Uterus (tissue), 4 donors: ENCODE results near the gene SHC2. TPM values are rescaled to one million over a fixed set of nuclear protein-coding genes. Genes with fewer than 3 reads are reported as not detected.
"Not testable (repeated sequence)": the region's sequence is repeated elsewhere in the genome, so short reads cannot be mapped to it uniquely, and the experiment has no call there.

Experiments used
- DNase-seq, 2 donors: peaks; one replicate each; pipeline ENCODE4 v3.0.0-alpha.2; 2019 to 2020
- H3K27ac ChIP-seq, 2 donors: fragments of 200-600 bp; sonication (generic); 1 replicate in 1 of 2; 2 replicates in 1 of 2; pipeline ENCODE4 v1.5.1; 2016 to 2018
- H3K27me3 ChIP-seq, 2 donors: fragments of 200-600 bp; sonication (generic); one replicate each; pipeline ENCODE4 v1.5.1; 2018 to 2019; ENCODE audit warnings: control low read depth in 1 of 2
- H3K36me3 ChIP-seq, 2 donors: fragments of 200-600 bp; sonication (generic); one replicate each; pipeline ENCODE4 v1.5.1; 2019; ENCODE audit warnings: control low read depth in 1 of 2
- H3K4me1 ChIP-seq, 2 donors: fragments of 200-600 bp; sonication (generic); one replicate each; pipeline ENCODE4 v1.5.1; 2018 to 2019; ENCODE audit warnings: control low read depth in 1 of 2
- H3K4me3 ChIP-seq, 2 donors: fragments of 200-600 bp; sonication (generic); 1 replicate in 1 of 2; 2 replicates in 1 of 2; pipeline ENCODE4 v1.5.1; 2018 to 2019; ENCODE audit warnings: mild to moderate bottlenecking in 1 of 2
- H3K9me3 ChIP-seq, 2 donors: fragments of 200-600 bp; sonication (generic); one replicate each; pipeline ENCODE4 v1.5.1; 2019; ENCODE audit warnings: control low read depth in 1 of 2
- CTCF ChIP-seq, 4 experiments: fragments of 200-600 bp in 2 of 4; fragments of 450-650 bp in 2 of 4; sonication (generic) in 2 of 4; IDR thresholded peaks; one replicate each; pipeline ENCODE4 v1.5.1; 2016 to 2019; ENCODE audit warnings: antibody characterized with exemption in 4 of 4, mild to moderate bottlenecking in 2 of 4, moderate library complexity in 1 of 4
- POLR2A ChIP-seq, 2 donors: fragments of 450-650 bp; IDR thresholded peaks; one replicate each; pipeline ENCODE4 v1.6.1; 2016; ENCODE audit warnings: antibody characterized with exemption in 2 of 2, mild to moderate bottlenecking in 1 of 2, moderate library complexity in 1 of 2
- intact Hi-C: fragments of 100-400 bp; cut with DNase I; formaldehyde crosslinking; loops from one replicate; pipeline ENCODE4 v1.15.1; 2023; ENCODE audit warnings: low total_unique reads
- total RNA-seq, 4 donors: library from RNA; depleted of rRNA in 3 of 4; stranded (reverse); fragments of >200 nt in 3 of 4; gene quantifications; one replicate each; pipeline versions ENCODE4 v1.1.0 to v1.2.4, GENCODE V29; 2014 to 2023
- donor health status: DM: yes; HTN: yes; CAD: no.

The SHC2 gene
- total RNA-seq, 4 donors from 2014 or later, result 2.9 to 43.6 (median 8.4) TPM

GRCh38 chr19:388691-389090, 72.1 kb downstream of the SHC2 start:
- TF ChIP-seq POLR2A (IDR thresholded peaks at IDR 0.05) (no peak), CTCF (IDR thresholded peaks at IDR 0.05) (no peak)
- intact Hi-C loops, result no loop called here
- Histone ChIP-seq H3K9me3 (no peaks in the 10 kb centered on the region), H3K4me1 (no peaks in the 10 kb centered on the region), H3K4me3 (no peak overlapping the region), H3K36me3 (no peaks in the 10 kb centered on the region), H3K27me3 (peaks cover 0 to 3% of the 10 kb centered on the region in 2 donors), H3K27ac (no peak overlapping the region)
- no peak for DNase-seq

- H3K27ac ChIP-seq, result no peak overlapping the region
- H3K27me3 ChIP-seq, result peaks cover 0 to 3% of the 10 kb centered on the region in 2 donors
- H3K4me1 ChIP-seq, result no peaks in the 10 kb centered on the region
- intact Hi-C loops, result no loop called here
- H3K4me3 ChIP-seq, result no peak overlapping the region
- TF ChIP-seq POLR2A (IDR thresholded peaks at IDR 0.05), result no peak
- no peak for TF ChIP-seq CTCF (IDR thresholded peaks at IDR 0.05)
- H3K36me3 ChIP-seq, result no peaks in the 10 kb centered on the region
- DNase-seq, result no peak
- H3K9me3 ChIP-seq, result no peaks in the 10 kb centered on the region
Observed at GRCh38 chr19:387777-388176, 73.1 kb downstream of the SHC2 start.

- H3K27ac ChIP-seq, DNase-seq, H3K27me3 ChIP-seq, H3K36me3 ChIP-seq, H3K4me1 ChIP-seq, H3K4me3 ChIP-seq, H3K9me3 ChIP-seq, intact Hi-C loops: not testable (repeated sequence)
Observed at GRCh38 chr19:386632-387301, 74.1 kb downstream of the SHC2 start.

- H3K4me3 ChIP-seq, H3K27me3 ChIP-seq, DNase-seq, H3K9me3 ChIP-seq, intact Hi-C loops, H3K4me1 ChIP-seq, H3K27ac ChIP-seq, H3K36me3 ChIP-seq: not testable (repeated sequence)
Observed at GRCh38 chr19:386189-386588, 74.6 kb downstream of the SHC2 start.

GRCh38 chr19:384799-385169, 76.0 kb downstream of the SHC2 start:
- TF ChIP-seq CTCF (IDR thresholded peaks at IDR 0.05), result no peak
- no peak for TF ChIP-seq POLR2A (IDR thresholded peaks at IDR 0.05)
- Histone ChIP-seq H3K4me1 (no peaks in the 10 kb centered on the region), H3K27ac (no peak overlapping the region), H3K36me3 (no peaks in the 10 kb centered on the region), H3K27me3 (peaks cover 0 to 3% of the 10 kb centered on the region in 2 donors), H3K4me3 (no peak overlapping the region), H3K9me3 (no peaks in the 10 kb centered on the region)
- intact Hi-C loops, result no loop called here
- no peak for DNase-seq

- Histone ChIP-seq H3K4me1 (no peaks in the 10 kb centered on the region), H3K27ac (no peak overlapping the region), H3K4me3 (no peak overlapping the region), H3K27me3 (peaks cover 0 to 3% of the 10 kb centered on the region in 2 donors), H3K9me3 (no peaks in the 10 kb centered on the region), H3K36me3 (no peaks in the 10 kb centered on the region)
- intact Hi-C loops, result no loop called here
- no peak for DNase-seq
- TF ChIP-seq POLR2A (IDR thresholded peaks at IDR 0.05), result no peak
- TF ChIP-seq CTCF (IDR thresholded peaks at IDR 0.05), result peak; percentile 23 to 63 (median 47)
Observed at GRCh38 chr19:383922-384798, 76.7 kb downstream of the SHC2 start.
